ENCODE results near the gene INTS12. TPM values are rescaled to one million over a fixed set of nuclear protein-coding genes. Genes with fewer than 3 reads are reported as not detected.

The INTS12 gene
- total RNA-seq, 1 donor from 2014 or later, result 19.1 TPM

DNA sequence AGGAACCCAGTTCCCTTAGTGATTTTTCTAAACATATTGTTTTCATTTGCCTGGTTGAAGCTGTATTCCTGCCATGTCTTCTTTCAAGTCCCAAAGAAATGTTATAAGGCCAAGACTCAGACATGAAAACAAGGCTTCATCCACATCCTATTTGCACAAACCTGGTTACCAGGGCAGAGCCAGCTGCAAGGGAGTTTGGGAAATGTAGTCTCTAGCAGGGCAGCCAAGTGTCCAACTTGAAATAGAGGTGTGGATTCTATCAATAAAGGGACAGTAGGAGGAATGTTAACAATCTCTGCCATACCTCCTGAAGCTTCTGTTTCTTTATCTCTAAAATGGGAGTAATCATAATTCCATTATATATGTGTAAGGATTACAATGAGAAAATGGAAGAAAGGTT, 56.6 kb downstream of the INTS12 start:
- H3K4me3 ChIP-seq, result no peak overlapping the region
- ATAC-seq (no peak), DNase-seq (no peak)
- no peaks in the 10 kb centered on the region for H3K27me3 ChIP-seq (ENCODE audit: low read depth)
- TF ChIP-seq, protein P1, sequence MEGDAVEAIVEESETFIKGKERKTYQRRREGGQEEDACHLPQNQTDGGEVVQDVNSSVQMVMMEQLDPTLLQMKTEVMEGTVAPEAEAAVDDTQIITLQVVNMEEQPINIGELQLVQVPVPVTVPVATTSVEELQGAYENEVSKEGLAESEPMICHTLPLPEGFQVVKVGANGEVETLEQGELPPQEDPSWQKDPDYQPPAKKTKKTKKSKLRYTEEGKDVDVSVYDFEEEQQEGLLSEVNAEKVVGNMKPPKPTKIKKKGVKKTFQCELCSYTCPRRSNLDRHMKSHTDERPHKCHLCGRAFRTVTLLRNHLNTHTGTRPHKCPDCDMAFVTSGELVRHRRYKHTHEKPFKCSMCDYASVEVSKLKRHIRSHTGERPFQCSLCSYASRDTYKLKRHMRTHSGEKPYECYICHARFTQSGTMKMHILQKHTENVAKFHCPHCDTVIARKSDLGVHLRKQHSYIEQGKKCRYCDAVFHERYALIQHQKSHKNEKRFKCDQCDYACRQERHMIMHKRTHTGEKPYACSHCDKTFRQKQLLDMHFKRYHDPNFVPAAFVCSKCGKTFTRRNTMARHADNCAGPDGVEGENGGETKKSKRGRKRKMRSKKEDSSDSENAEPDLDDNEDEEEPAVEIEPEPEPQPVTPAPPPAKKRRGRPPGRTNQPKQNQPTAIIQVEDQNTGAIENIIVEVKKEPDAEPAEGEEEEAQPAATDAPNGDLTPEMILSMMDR (IDR thresholded peaks at IDR 0.05), result no peak
- intact Hi-C loops (cut with DNase I), result no loop called here
- H3K27ac ChIP-seq, result no peak overlapping the region
- no peaks in the 10 kb centered on the region for H3K9me3 ChIP-seq
- no peaks in the 10 kb centered on the region for H3K36me3 ChIP-seq
- H3K4me1 ChIP-seq, result no peaks in the 10 kb centered on the region

DNA sequence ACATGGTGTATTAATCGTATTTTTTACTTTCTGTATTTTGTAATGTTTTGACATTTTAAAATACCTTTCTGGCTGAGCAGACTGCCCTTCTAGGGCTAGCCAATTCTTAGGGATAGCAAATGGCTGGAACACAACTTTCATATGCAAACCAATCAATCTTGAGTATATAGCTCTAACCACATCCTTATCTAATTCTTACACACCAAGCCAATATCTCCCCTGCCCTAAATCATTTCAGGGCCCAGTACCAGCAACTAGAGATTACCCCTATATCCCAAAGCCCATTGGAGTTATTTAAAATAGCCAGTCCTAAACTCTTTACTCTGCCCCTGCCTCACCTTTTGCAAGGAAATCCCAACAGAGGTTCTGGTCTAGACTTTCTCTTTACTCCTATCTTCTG, 58.3 kb downstream of the INTS12 start:
- intact Hi-C loops (cut with DNase I), result no loop called here
- no peak overlapping the region for H3K4me3 ChIP-seq
- DNase-seq (no peak), ATAC-seq (no peak)
- TF ChIP-seq, protein P1 (IDR thresholded peaks at IDR 0.05), result no peak
- H3K27ac ChIP-seq, result no peak overlapping the region
- H3K27me3 ChIP-seq (ENCODE audit: low read depth), result no peaks in the 10 kb centered on the region
- no peaks in the 10 kb centered on the region for H3K9me3 ChIP-seq
- no peaks in the 10 kb centered on the region for H3K36me3 ChIP-seq
- no peaks in the 10 kb centered on the region for H3K4me1 ChIP-seq

DNA sequence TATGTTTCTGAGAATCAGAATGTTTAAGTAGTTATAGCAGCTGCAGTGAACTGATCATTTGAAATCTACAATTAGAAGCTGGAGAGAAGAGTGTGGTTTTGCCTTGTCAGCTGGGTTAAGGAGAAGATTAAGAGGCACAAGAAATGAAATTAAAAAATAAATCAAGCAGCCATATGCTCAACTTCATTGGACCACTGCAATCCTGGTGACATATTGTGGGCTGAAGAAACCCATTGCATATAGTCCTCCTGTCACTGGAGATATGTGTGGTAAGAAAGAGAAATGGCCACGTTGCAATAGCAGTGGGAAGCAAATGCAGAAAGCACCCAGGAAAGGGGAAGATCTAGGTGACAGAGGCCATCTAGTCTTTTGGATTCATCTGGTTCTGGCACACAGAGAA, 63.0 kb downstream of the INTS12 start:
- no peak overlapping the region for H3K27ac ChIP-seq
- TF ChIP-seq, protein P1 (IDR thresholded peaks at IDR 0.05), result no peak
- DNase-seq, result no peak
- no peaks in the 10 kb centered on the region for H3K27me3 ChIP-seq (ENCODE audit: low read depth)
- H3K36me3 ChIP-seq, result no peaks in the 10 kb centered on the region
- H3K4me1 ChIP-seq, result no peaks in the 10 kb centered on the region
- no peak overlapping the region for H3K4me3 ChIP-seq
- intact Hi-C loops (cut with DNase I), result no loop called here
- ATAC-seq, result no peak
- no peaks in the 10 kb centered on the region for H3K9me3 ChIP-seq

DNA sequence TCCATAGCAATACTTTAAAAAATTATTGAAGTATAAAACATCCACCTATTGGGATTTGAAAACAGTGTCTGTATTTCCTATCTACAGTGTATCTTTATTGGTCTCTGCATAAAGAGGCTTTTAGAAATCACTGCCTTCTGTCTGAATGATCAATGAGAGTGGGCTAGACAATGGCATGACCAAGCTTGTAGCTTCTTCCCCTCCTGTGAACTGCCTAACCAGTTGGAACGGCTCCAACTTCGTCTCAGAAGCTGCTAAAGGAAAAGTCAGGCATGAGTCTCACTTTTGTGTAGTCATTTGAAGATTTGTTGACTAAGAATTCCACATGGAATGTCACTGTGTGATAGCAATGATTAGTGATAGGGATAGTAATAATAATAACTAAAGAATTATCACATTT, 64.2 kb downstream of the INTS12 start:
- TF ChIP-seq, protein P1 (IDR thresholded peaks at IDR 0.05), result no peak
- Histone ChIP-seq H3K4me3 (no peak overlapping the region), H3K4me1 (no peaks in the 10 kb centered on the region), H3K36me3 (no peaks in the 10 kb centered on the region), H3K27me3 (ENCODE audit: low read depth) (no peaks in the 10 kb centered on the region), H3K27ac (no peak overlapping the region), H3K9me3 (no peaks in the 10 kb centered on the region)
- no peak for DNase-seq
- ATAC-seq, result no peak
- intact Hi-C loops (cut with DNase I), result no loop called here

DNA sequence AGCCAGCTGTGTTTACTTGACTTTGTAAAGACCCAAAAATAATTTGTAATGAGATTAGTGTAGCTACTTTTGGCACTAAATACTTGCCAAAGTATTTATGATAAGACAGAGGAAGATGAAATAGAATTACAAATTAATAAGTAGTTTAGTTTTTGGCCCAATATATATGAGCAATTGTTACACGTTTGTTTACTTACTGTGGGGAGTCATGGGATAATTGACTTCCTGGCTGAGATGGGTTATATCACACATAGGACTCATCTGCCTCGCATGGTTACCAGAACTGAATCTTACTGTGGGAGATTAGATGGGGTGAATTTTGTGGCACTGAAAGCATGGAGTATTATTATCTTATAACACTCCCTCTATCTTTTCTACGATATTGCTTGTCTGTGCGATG, 66.6 kb downstream of the INTS12 start:
- Histone ChIP-seq H3K36me3 (no peaks in the 10 kb centered on the region), H3K27ac (no peak overlapping the region), H3K4me3 (no peak overlapping the region), H3K9me3 (no peaks in the 10 kb centered on the region), H3K4me1 (peaks cover 9% of the 10 kb centered on the region), H3K27me3 (ENCODE audit: low read depth) (no peaks in the 10 kb centered on the region)
- ATAC-seq (no peak), DNase-seq (no peak)
- intact Hi-C loops (cut with DNase I), result no loop called here
- TF ChIP-seq, protein P1 (IDR thresholded peaks at IDR 0.05), result no peak
